Brain microvascular endothelial cell (primary cell): ENCODE data around the gene CARD19.

Source experiments
- DNase-seq: peaks from one replicate; pipeline ENCODE4 v3.0.0-alpha.2; 2020
- H3K27ac ChIP-seq: fragments of 250-450 bp; sonication (Bioruptor Pico); 2 replicates; pipeline ENCODE4 v1.5.1; 2020; ENCODE audit warnings: mild to moderate bottlenecking, moderate library complexity
- H3K27me3 ChIP-seq: fragments of 250-450 bp; sonication (Bioruptor Pico); replicated peaks from 2 replicates; pipeline ENCODE4 v1.5.1; 2020; ENCODE audit warnings: mild to moderate bottlenecking
- H3K36me3 ChIP-seq: fragments of 250-450 bp; sonication (Bioruptor Pico); replicated peaks from 2 replicates; pipeline ENCODE4 v1.5.1; 2020; ENCODE audit warnings: mild to moderate bottlenecking
- H3K4me3 ChIP-seq: 2 replicates; pipeline ENCODE4 v1.5.1; 2011; ENCODE audit warnings: low read depth, mild to moderate bottlenecking, control low read depth, low read length, moderate library complexity
- CTCF ChIP-seq: IDR thresholded peaks from 2 replicates; pipeline ENCODE4 v1.5.1; 2011; ENCODE audit warnings: low read depth, mild to moderate bottlenecking, moderate library complexity, low read length, control low read depth, inconsistent platforms; ENCODE audit errors: missing control alignments
- in situ Hi-C: cut with HindIII; loops from 2 replicates; pipeline ENCODE4 v1.10.0; 2017; ENCODE audit warnings: low sequenced_read_pairs, low pct_ligation_motif_present

The CARD19 gene

DNA sequence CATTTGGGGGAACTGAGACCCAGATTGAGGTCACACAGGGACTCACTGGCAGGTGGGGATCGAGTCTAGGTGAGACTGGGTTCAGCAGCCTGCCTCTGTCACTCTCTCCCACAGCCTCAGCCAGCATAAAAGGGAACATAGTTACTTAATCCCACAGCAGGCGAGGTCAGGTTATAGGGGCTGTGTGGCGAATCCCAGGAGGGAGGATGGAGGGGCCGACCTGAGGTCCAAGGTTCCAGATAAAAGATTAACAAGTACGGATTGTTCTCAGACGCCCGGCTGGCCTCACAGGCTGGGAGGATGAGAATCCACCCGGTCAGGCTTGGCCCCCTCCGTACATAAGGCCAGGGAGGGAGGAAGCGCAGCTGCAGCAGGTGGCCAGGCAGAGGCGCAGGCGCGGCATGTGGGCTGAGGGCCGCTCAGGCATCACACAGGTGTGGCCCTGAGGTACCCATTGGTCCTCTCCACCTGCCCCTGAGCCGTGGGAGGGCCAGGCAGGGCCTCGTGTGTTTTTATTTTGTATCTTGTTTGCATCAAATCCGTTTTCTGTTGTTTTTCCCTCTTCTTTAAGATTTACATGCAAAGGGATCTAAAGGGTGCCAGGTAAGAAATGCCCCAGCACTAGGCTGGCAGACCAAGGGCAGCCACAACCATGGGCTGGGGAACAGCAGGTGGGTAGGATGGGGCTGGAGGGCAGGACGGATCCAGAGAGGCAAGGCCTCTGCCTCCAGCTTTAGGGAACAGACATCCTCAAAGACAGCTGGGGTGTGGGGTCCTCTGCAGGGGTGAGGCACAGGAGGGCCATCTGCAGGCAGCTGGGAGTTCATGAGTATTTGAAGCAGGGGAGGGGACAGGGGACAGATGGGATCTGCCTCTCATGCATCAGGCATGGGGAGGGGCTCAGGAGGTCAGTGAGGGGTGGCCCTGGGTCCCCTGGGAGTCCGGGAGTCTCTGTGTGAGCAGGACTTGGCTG is 33.9 kb upstream of the CARD19 start:
- H3K27ac ChIP-seq: no peak overlapping the region
- TF ChIP-seq CTCF: no peak
- H3K4me3 ChIP-seq: no peak overlapping the region

DNA sequence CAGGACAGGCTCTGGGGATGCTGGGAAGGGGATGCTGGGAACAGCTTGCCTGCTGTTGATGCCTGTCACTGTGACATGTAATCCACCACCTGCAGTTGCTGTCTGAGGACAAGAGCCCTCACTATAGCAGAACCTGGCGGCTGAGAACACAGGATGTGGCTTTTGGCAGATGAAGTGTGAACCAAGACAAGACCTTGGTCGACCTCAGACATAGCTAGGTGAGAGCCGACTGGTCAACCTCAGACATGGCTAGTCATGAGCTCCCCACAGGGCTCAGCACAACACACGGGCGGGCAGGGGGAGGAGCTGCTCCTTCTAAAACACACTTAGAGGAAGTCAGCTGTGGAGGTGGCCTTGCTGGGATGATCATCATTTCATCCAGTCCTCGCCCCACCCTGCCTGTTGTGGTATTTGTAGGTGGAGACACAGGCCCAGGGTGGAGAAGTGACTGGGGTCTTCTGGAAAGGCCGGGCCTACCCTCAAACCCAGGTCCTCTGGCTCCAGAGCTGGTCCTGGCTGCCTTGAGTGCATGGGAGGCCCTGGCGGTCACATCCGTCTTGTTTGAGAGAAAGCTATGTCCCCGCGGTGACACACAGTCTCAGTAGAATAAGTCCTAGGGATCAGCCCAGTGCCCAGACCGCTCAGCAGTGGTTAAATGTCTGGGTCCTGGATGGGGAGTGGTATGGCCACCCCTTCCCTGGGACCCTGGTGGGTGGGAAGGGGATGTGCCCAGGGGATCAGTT is 31.5 kb upstream of the CARD19 start:
- no peak overlapping the region for H3K4me3 ChIP-seq
- H3K36me3 ChIP-seq: no peaks in the 10 kb centered on the region
- H3K27ac ChIP-seq: no peak overlapping the region
- H3K27me3 ChIP-seq: no peaks in the 10 kb centered on the region
- in situ Hi-C loops: no loop called here
- DNase-seq: no peak
- no peak for TF ChIP-seq CTCF

More for the DNA sequence above, 33.9 kb upstream of the CARD19 start:
- H3K27me3 ChIP-seq: no peaks in the 10 kb centered on the region
- no peaks in the 10 kb centered on the region for H3K36me3 ChIP-seq
- DNase-seq: no peak
- in situ Hi-C loops: no loop called here

DNA sequence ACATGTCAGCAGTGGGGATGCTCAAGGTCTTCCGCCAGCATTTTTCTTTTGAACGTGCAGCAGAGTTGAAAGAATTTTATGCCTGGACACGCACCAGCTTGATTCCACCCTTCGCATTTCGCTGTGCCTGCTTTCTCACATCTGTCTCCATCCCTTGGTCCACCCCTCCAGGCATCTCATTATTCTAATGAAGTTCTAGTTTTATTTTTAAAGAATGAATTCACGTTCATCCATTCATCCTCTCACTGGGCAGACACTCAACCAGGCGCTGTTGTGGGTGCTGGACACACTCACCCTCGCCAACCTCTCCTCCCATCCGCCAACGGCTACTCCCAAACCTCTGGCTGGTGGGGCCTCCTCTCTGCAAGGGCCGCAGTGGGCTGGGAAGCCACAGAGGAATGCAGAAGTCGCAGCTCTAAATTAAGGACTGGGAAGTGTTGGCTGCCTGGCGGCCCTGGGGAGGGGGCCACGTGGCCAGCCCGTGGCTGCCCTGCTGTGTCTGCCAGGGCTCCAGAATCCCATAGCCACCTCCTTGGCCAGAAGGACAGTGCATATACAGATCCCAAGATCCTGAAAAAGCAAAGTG is 30.8 kb upstream of the CARD19 start:
- Histone ChIP-seq H3K36me3 (no peaks in the 10 kb centered on the region), H3K27ac (no peak overlapping the region), H3K27me3 (no peaks in the 10 kb centered on the region), H3K4me3 (no peak overlapping the region)
- in situ Hi-C loops: no loop called here
- no peak for DNase-seq
- TF ChIP-seq CTCF: no peak

GRCh38 chr9:93066978-93067603 is 28.9 kb upstream of the CARD19 start:
- Histone ChIP-seq H3K27ac (no peak overlapping the region), H3K36me3 (no peaks in the 10 kb centered on the region), H3K4me3 (no peak overlapping the region), H3K27me3 (no peaks in the 10 kb centered on the region)
- no peak for TF ChIP-seq CTCF
- in situ Hi-C loops: no loop called here
- no peak for DNase-seq

GRCh38 chr9:93068956-93069355 is 27.1 kb upstream of the CARD19 start:
- in situ Hi-C loops: no loop called here
- no peak for DNase-seq
- no peak for TF ChIP-seq CTCF
- no peaks in the 10 kb centered on the region for H3K36me3 ChIP-seq
- no peak overlapping the region for H3K27ac ChIP-seq
- no peaks in the 10 kb centered on the region for H3K27me3 ChIP-seq
- no peak overlapping the region for H3K4me3 ChIP-seq
